ENCODE measurements around the gene CD74.
"Not testable (repeated sequence)": the region's sequence is repeated elsewhere in the genome, so short reads cannot be mapped to it uniquely, and the experiment has no call there.

DNA sequence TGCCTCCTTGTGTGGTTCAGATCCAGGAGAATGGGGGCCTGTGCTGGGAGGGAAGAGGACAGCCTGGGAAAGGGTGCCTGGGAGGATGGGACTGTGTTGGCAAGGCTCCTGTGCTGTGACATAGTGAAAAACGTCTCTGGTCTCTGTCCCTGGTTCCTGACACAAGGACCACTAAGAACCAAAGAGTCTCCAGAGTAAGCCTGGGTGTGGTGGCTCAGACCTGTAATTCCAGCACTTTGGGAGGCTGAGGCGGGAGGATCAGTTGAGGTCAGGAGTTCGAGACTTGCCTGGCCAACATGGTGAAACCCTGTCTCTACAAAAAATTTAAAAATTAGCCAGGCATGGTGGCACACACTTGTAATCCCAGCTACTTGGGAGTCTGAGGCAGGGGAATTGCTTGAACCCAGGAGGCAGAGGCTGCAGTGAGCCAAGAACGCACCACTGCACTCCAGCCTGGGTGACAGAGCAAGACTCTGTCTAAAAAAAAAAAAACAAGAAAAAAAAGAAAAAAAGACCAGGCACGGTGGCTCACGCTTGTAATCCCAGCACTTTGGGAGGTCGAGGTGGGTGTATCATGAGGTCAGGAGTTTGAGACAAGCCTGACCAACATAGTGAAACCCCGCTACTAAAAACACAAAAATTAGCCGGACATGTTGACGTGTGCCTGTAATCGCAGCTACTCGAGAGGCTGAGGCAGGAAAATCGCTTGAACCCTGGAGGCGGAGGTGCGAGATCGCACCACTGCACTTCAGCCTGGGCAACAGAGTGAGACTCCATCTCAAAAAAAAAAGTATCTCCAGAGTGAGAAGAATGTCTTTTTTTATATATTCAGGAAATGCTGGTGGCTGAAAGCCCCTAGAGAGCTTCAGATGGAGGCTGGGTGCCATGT lies 1.4 kb upstream of the CD74 start:
- not testable (repeated sequence) for TF ChIP-seq POLR2A (IDR thresholded peaks at IDR 0.05)
- TF ChIP-seq, protein P1, sequence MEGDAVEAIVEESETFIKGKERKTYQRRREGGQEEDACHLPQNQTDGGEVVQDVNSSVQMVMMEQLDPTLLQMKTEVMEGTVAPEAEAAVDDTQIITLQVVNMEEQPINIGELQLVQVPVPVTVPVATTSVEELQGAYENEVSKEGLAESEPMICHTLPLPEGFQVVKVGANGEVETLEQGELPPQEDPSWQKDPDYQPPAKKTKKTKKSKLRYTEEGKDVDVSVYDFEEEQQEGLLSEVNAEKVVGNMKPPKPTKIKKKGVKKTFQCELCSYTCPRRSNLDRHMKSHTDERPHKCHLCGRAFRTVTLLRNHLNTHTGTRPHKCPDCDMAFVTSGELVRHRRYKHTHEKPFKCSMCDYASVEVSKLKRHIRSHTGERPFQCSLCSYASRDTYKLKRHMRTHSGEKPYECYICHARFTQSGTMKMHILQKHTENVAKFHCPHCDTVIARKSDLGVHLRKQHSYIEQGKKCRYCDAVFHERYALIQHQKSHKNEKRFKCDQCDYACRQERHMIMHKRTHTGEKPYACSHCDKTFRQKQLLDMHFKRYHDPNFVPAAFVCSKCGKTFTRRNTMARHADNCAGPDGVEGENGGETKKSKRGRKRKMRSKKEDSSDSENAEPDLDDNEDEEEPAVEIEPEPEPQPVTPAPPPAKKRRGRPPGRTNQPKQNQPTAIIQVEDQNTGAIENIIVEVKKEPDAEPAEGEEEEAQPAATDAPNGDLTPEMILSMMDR (IDR thresholded peaks at IDR 0.05): not testable (repeated sequence)

Measured in thyroid gland (tissue), 4 donors.